ENCODE measurements around the gene IL1R1.
A peak's percentile ranks its signal among the peaks of the same experiment; 100 is the strongest.

The IL1R1 gene

GRCh38 chr2:102137138-102137537 lies 5.4 kb upstream of the IL1R1 start:
- peak in 1 of 2 donors; percentile 23 for DNase-seq (ENCODE audit: extremely low read depth in 1 of 2, low read depth in 1 of 2)

- no peak for DNase-seq (ENCODE audit: extremely low read depth in 1 of 2, low read depth in 1 of 2)
Measured at GRCh38 chr2:102138331-102138730, 4.2 kb upstream of the IL1R1 start.

- no peak for DNase-seq (ENCODE audit: extremely low read depth in 1 of 2, low read depth in 1 of 2)
Measured at GRCh38 chr2:102139851-102140250, 2.7 kb upstream of the IL1R1 start.

- no peak for DNase-seq (ENCODE audit: extremely low read depth in 1 of 2, low read depth in 1 of 2)
Measured at GRCh38 chr2:102140377-102140776, 2.2 kb upstream of the IL1R1 start.

- DNase-seq (ENCODE audit: extremely low read depth in 1 of 2, low read depth in 1 of 2) = no peak
Measured at GRCh38 chr2:102141011-102141943, 1.3 kb upstream of the IL1R1 start.

- no peak for DNase-seq (ENCODE audit: extremely low read depth in 1 of 2, low read depth in 1 of 2)
Measured at GRCh38 chr2:102142829-102143449, 393 bp downstream of the IL1R1 start.

GRCh38 chr2:102143450-102143985 lies 972 bp downstream of the IL1R1 start:
- no peak for DNase-seq (ENCODE audit: extremely low read depth in 1 of 2, low read depth in 1 of 2)

- no peak for DNase-seq (ENCODE audit: extremely low read depth in 1 of 2, low read depth in 1 of 2)
Measured at GRCh38 chr2:102144128-102144527, 1.6 kb downstream of the IL1R1 start.

- DNase-seq (ENCODE audit: extremely low read depth in 1 of 2, low read depth in 1 of 2) = no peak
Measured at GRCh38 chr2:102145107-102145506, 2.6 kb downstream of the IL1R1 start.

GRCh38 chr2:102145934-102146333 lies 3.4 kb downstream of the IL1R1 start:
- no peak for DNase-seq (ENCODE audit: extremely low read depth in 1 of 2, low read depth in 1 of 2)

- DNase-seq (ENCODE audit: extremely low read depth in 1 of 2, low read depth in 1 of 2) = peak; percentile 33 to 63
Measured at GRCh38 chr2:102147935-102148334, 5.4 kb downstream of the IL1R1 start.

- DNase-seq (ENCODE audit: extremely low read depth in 1 of 2, low read depth in 1 of 2) = no peak
Measured at GRCh38 chr2:102149243-102149642, 6.7 kb downstream of the IL1R1 start.

- DNase-seq (ENCODE audit: extremely low read depth in 1 of 2, low read depth in 1 of 2) = no peak
Measured at GRCh38 chr2:102149644-102150455, 7.3 kb downstream of the IL1R1 start.

GRCh38 chr2:102154364-102154763 lies 11.8 kb downstream of the IL1R1 start:
- no peak for DNase-seq (ENCODE audit: extremely low read depth in 1 of 2, low read depth in 1 of 2)

- DNase-seq (ENCODE audit: extremely low read depth in 1 of 2, low read depth in 1 of 2) = no peak
Measured at GRCh38 chr2:102154946-102155702, 12.6 kb downstream of the IL1R1 start.

- DNase-seq (ENCODE audit: extremely low read depth in 1 of 2, low read depth in 1 of 2) = no peak
Measured at GRCh38 chr2:102155703-102156515, 13.4 kb downstream of the IL1R1 start.

GRCh38 chr2:102158011-102158755 lies 15.6 kb downstream of the IL1R1 start:
- DNase-seq (ENCODE audit: extremely low read depth in 1 of 2, low read depth in 1 of 2) = no peak

GRCh38 chr2:102159295-102159694 lies 16.7 kb downstream of the IL1R1 start:
- DNase-seq (ENCODE audit: extremely low read depth in 1 of 2, low read depth in 1 of 2) = no peak
